AG04450 (cell line): Measurements from ENCODE around the gene CACNA1F. TPM values are rescaled to one million over a fixed set of nuclear protein-coding genes. Genes with fewer than 3 reads are reported as not detected.

ENCODE experiments used
- CTCF ChIA-PET: fragments of 300-600, 350-600 bp; formaldehyde crosslinking; extraction: SDS; loops from one replicate; lab custom pipeline; 2022; ENCODE audit warnings: antibody characterized with exemption, inconsistent platforms; lab: Charles Lee
- POLR2A ChIA-PET: fragments of 350-600 bp; formaldehyde crosslinking; extraction: SDS; loops from one replicate; lab custom pipeline; 2021; ENCODE audit warnings: antibody characterized with exemption, inconsistent platforms; lab: Yijun Ruan, JAX
- DNase-seq: peaks from one replicate; pipeline ENCODE4 v3.0.0-alpha.2; 2011; ENCODE audit warnings: low read depth, low spot score
- H3K27ac ChIP-seq: one replicate; pipeline ENCODE4 v1.5.1; 2012; ENCODE audit warnings: low read depth, low read length, control low read depth
- H3K27me3 ChIP-seq: one replicate; pipeline ENCODE4 v1.6.0; 2012; ENCODE audit warnings: low read length; ENCODE audit not compliant: control insufficient read depth, insufficient read depth
- H3K4me3 ChIP-seq: 2 replicates; pipeline ENCODE4 v1.5.1; 2011; ENCODE audit warnings: mild to moderate bottlenecking, low read depth, low read length, control low read depth
- H3K9me3 ChIP-seq: 2 replicates; pipeline ENCODE4 v1.5.1; 2012; ENCODE audit warnings: low read length; ENCODE audit not compliant: control insufficient read depth, insufficient read depth
- polyA plus RNA-seq: library from polyadenylated mRNA; depleted of rRNA; stranded (reverse); fragments of >200 nt; gene quantifications from 2 replicates; pipeline ENCODE4 v1.2.3, GENCODE V29; 2011
- TF ChIP-seq, protein P1 (sequence below): IDR thresholded peaks from 2 replicates; pipeline ENCODE4 v1.5.1; 2011; ENCODE audit warnings: low read depth, low read length, control low read depth, inconsistent platforms

CACNA1F gene
- polyA plus RNA-seq, 1 experiment: not detected

DNA sequence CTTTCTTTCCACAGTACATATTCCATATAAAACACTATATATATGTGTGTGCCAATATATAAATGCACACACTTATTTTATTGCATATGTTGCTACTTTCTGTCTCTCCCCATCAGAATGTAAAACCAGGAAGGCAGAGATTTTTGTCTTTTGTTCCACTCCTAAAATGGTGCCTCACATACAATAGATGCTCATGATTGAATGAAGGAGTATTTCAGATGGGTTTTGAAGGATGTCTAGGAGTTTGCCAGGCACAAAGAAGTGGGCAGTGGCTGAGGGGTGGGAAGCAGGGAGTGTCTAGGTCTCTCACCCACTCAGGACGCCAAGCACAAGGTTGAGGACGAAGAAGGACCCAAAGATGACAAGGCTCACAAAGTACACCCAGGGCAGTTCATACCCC lies 5.4 kb downstream of the CACNA1F start:
- Histone ChIP-seq H3K4me3 (no peak overlapping the region), H3K27ac (no peak overlapping the region), H3K9me3 (no peaks in the 10 kb centered on the region), H3K27me3 (no peaks in the 10 kb centered on the region)
- no peak for DNase-seq
- ChIA-PET POLR2A (interaction anchor here (0.6 kb wide), 1 partner anchor 429 kb away, joined by 5 read pairs; no protein-coding TSS in a partner anchor), CTCF (no interaction called here)
- TF ChIP-seq, protein P1, sequence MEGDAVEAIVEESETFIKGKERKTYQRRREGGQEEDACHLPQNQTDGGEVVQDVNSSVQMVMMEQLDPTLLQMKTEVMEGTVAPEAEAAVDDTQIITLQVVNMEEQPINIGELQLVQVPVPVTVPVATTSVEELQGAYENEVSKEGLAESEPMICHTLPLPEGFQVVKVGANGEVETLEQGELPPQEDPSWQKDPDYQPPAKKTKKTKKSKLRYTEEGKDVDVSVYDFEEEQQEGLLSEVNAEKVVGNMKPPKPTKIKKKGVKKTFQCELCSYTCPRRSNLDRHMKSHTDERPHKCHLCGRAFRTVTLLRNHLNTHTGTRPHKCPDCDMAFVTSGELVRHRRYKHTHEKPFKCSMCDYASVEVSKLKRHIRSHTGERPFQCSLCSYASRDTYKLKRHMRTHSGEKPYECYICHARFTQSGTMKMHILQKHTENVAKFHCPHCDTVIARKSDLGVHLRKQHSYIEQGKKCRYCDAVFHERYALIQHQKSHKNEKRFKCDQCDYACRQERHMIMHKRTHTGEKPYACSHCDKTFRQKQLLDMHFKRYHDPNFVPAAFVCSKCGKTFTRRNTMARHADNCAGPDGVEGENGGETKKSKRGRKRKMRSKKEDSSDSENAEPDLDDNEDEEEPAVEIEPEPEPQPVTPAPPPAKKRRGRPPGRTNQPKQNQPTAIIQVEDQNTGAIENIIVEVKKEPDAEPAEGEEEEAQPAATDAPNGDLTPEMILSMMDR: no peak

DNA sequence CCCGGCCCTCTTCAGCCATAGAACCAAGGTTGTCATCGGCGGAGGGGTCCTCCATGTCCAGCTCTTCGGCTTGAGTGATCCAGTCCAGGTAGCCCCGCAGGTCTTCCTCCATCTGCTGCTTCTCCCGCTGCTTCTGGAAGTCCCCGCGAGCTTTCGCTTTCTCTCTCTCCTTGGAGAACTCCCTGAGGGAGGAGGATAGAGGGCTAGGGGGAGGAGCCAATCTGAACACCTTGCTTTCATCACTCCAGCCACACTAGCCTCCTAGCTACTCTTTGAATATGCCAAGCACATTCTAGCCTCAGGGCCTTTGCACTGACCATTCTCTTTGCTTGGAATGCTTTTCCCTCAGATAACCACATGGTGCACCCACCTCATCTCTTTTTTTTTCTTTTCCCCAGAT lies 6.2 kb downstream of the CACNA1F start:
- no peaks in the 10 kb centered on the region for H3K27me3 ChIP-seq
- ChIA-PET CTCF (no interaction called here), POLR2A (no interaction called here)
- H3K4me3 ChIP-seq: no peak overlapping the region
- H3K9me3 ChIP-seq: no peaks in the 10 kb centered on the region
- TF ChIP-seq, protein P1: no peak
- H3K27ac ChIP-seq: no peak overlapping the region
- no peak for DNase-seq

DNA sequence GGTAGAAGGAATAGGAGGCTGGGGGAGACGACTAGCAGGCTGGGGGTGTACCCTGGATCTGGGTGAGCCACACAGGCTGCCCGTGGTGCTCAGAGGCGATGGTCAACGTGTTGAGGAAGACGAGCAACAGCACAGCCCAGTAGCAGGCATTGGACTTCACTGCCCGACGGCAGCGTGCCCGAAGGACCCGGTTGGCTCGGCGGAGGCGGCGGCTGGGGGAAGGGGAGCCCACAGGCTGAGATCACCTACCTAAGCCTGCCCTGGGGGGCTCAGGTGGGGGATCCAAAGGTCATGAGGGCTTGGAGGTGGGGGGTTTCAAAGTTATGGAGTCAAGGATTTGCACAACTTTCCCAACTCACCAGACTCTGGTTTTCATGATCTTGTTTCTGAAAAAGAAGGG lies 7.3 kb downstream of the CACNA1F start:
- TF ChIP-seq, protein P1: no peak
- CTCF ChIA-PET: no interaction called here
- H3K27ac ChIP-seq: no peak overlapping the region
- H3K4me3 ChIP-seq: no peak overlapping the region
- no peaks in the 10 kb centered on the region for H3K27me3 ChIP-seq
- POLR2A ChIA-PET: no interaction called here
- H3K9me3 ChIP-seq: no peaks in the 10 kb centered on the region
- DNase-seq: no peak

DNA sequence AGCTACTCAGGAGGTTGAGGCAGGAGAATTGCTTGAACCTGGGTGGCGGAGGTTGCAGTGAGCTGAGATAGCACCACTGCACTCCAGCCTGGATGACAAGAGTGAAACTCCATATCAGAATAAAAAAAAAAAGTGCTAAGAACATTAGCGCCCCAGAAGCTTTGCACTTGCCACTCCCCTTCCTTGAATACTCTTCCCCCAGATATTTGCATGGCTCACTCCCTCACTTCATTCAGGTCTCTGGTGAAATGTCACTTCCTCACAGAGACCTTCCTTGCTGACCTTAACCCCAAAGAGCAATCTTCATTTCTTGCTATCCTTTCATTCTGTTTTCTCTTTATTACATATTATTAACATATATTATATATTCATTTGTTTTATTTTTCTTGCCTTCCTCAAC lies 11.3 kb downstream of the CACNA1F start:
- ChIA-PET CTCF (no interaction called here), POLR2A (no interaction called here)
- H3K27me3 ChIP-seq: no peaks in the 10 kb centered on the region
- H3K27ac ChIP-seq: no peak overlapping the region
- H3K4me3 ChIP-seq: no peak overlapping the region
- TF ChIP-seq, protein P1: no peak
- no peak for DNase-seq
- H3K9me3 ChIP-seq: no peaks in the 10 kb centered on the region

DNA sequence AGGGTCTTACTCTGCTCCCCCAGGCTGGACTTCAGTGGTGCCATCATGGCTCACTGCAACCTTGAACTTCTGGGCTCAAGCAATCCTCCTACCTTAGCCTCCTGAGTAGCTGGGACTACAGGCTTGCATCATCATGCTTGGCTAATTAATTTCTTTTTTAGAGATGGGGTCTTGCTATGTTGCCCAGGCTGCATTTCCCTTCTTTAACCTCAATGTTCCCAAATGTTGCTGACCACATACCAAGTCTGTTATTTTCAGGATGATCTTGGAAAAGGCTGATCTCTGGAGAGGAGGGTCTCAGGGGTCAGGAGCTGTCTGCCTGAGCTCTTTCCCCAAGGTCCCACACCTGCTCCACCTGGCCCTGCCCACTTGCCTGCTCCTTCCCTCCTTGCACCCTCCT lies 13.0 kb downstream of the CACNA1F start:
- Histone ChIP-seq H3K4me3 (no peak overlapping the region), H3K27me3 (no peaks in the 10 kb centered on the region), H3K9me3 (no peaks in the 10 kb centered on the region), H3K27ac (no peak overlapping the region)
- ChIA-PET POLR2A (no interaction called here), CTCF (no interaction called here)
- no peak for DNase-seq
- TF ChIP-seq, protein P1: no peak
